LNCaP clone FGC (cell line): ENCODE measurements around the gene ANKRD65.
"Not testable (repeated sequence)": the region's sequence is repeated elsewhere in the genome, so short reads cannot be mapped to it uniquely, and the experiment has no call there.

ENCODE experiments used
- DNase-seq: peaks from one replicate; pipeline ENCODE4 v3.0.0-alpha.2; 2011; ENCODE audit warnings: low read depth
- H3K4me3 ChIP-seq: 2 replicates; pipeline ENCODE4 v1.5.1; 2011; ENCODE audit warnings: mild to moderate bottlenecking, low read depth, low read length, control low read depth
- CTCF ChIP-seq: IDR thresholded peaks from 2 replicates; pipeline ENCODE4 v1.5.1; 2012; ENCODE audit warnings: mild to moderate bottlenecking; ENCODE audit not compliant: control insufficient read depth, insufficient read depth; ENCODE audit errors: extremely low read depth

ANKRD65 gene

GRCh38 chr1:1430114-1430982, 9.3 kb upstream of the ANKRD65 start:
- H3K4me3 ChIP-seq, result no peak overlapping the region
- no peak for DNase-seq
- TF ChIP-seq CTCF, result no peak

GRCh38 chr1:1429671-1430073, 8.6 kb upstream of the ANKRD65 start:
- TF ChIP-seq CTCF, result no peak
- no peak for DNase-seq
- H3K4me3 ChIP-seq, result no peak overlapping the region

GRCh38 chr1:1428967-1429366, 7.9 kb upstream of the ANKRD65 start:
- DNase-seq, result not testable (repeated sequence)

GRCh38 chr1:1428174-1428573, 7.1 kb upstream of the ANKRD65 start:
- TF ChIP-seq CTCF, result no peak
- no peak for DNase-seq

More at GRCh38 chr1:1428967-1429366, 7.9 kb upstream of the ANKRD65 start:
- H3K4me3 ChIP-seq, result not testable (repeated sequence)

GRCh38 chr1:1427820-1428148, 6.7 kb upstream of the ANKRD65 start:
- H3K4me3 ChIP-seq, result no peak overlapping the region
- no peak for DNase-seq
- no peak for TF ChIP-seq CTCF

More at GRCh38 chr1:1428174-1428573, 7.1 kb upstream of the ANKRD65 start:
- no peak overlapping the region for H3K4me3 ChIP-seq

- DNase-seq, result no peak
- TF ChIP-seq CTCF, result no peak
- no peak overlapping the region for H3K4me3 ChIP-seq
Measured at GRCh38 chr1:1427106-1427819, 6.2 kb upstream of the ANKRD65 start.

- no peak for DNase-seq
- H3K4me3 ChIP-seq, result no peak overlapping the region
- no peak for TF ChIP-seq CTCF
Measured at GRCh38 chr1:1426496-1427105, 5.5 kb upstream of the ANKRD65 start.
